NCI-H187 (cell line): ENCODE data around the gene NUDT17.

Experiments
- DNase-seq, 2 experiments: peaks; one replicate each; lab custom pipeline; 2025; lab: John Stamatoyannopoulos, UW

The NUDT17 gene

DNA sequence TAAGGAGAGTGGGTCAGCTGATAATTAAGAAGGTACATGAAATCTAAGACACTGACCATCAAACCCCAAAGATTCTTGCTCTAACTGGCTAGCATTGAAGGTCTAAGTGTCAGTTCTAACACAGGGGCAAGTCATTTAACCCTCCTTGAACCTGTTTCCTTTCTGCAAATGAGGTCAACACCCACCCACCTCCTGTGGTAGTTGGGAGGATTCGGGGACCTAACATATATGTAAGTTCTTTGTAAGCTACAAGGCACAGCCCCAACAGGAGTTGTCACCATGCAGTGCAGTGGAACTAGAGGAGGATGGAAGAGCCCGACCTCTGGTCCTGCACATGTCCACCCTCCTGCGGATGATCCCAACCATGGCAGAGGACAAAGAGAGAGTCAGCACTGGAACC, 2.4 kb downstream of the NUDT17 start:
- no peak for DNase-seq

DNA sequence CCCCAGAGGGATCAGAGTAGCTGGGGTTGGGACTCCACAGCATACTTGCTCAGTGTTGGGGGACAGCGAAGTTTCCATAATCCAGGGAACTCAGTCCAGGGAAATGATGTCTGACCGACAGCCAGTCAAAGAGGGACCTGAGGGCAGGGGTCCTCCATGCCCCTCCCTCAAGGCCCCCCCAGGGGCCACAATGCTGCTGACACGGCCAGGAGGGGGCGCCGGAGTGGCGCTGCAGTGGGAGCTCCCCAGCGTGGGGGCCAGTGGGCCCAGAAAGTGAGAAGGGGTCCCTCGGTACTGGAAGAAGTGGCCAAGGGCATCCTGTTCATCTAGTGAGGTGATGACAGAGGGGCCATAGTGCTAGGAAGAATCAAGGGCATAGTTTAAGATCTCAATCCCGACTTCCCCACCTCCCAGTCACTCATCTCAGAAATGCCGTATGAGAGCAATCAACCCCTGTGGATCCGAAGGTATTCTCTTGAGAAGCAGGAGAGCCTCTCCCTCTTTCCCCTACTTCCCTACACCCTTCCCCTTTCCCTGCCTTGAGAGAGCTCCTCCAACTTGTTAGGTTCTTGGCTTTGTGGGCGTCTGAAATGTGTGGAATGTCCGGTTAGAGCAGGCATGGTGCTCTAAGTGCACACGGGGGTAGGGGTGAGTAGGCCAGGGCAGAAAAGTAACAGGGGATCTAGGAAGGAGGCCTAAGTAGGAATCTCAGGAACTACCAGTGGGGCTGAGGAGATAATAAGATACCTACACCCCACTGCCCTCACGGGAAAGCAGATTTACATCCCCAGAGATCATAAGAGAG, 4.1 kb downstream of the NUDT17 start:
- DNase-seq = no peak

DNA sequence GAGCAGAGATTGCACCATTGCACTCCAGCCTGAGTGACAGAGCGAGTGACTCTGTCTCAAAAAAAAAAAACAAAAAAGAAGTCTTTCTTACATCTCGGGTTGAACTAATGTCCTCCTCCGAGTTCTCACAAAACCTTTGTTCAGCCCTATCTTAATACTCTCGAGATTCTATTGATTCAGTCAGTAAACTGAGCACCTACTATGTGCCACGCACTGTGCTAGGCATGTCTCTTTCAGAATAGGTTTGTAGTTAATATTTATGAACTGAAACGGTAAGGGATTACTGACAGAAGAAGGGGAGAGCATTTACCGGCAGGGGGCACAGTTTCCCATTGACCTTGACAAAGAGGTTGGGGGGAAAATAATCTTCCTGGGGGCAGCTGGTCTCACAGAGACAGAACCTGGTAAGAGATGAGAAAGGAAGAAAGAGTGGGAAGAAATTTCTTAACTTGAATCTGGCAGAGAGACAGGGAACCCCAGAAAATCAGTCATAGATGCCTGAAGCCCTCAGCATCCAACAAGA, 10.1 kb downstream of the NUDT17 start:
- DNase-seq = no peak

DNA sequence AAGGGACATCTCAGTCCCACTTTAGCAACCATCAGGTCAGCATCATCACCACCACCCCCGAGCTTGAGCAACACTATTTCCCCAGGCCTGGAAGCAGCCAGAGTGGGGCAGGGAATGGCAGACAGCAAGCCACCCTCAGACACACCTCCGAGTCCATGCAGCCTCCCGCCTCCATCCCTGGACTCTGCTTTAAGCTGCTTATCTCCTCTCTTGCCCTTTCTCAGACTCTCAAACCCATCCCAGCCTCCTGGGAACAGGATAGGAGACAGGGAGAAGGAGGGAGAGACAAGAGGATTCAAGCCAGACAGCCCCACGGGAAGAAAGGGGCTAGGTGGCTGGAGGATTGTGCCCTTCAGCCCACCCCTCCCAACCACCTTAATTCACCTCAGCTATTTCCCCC, 11.7 kb downstream of the NUDT17 start:
- no peak for DNase-seq

DNA sequence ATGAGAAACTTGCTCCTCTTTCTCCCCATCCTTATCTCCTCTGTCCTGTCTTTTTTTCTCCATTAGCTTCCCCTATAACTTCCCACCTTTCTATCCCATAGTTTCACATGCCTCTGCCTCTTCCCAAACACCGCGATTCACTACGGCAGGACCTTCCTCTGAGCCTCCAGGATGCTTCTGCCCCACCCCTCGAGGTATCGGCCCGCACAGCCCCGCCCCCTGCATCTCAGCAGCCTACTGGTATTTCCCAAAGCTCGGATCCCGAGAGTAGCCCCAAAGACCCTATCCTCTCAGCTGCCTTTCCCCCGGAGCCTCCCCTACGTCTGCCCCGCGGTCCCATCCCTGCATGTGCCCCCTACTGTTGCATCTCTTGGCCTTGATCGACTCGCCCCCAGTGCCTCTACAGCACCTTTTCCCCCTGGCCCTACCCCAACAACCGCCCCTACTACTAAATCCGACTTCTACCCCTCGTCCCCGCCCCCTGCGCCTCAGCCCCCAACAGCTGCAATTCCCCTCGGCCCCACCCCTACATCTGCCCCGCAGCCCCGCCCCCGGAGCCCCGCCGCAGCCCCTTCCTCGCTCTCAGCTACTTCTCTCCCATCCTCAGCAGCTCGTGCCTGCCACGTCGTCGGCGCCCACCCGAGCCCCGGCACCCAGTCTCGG, 12.9 kb downstream of the NUDT17 start:
- peak in 1 of 2 experiments; percentile 40 for DNase-seq

DNA sequence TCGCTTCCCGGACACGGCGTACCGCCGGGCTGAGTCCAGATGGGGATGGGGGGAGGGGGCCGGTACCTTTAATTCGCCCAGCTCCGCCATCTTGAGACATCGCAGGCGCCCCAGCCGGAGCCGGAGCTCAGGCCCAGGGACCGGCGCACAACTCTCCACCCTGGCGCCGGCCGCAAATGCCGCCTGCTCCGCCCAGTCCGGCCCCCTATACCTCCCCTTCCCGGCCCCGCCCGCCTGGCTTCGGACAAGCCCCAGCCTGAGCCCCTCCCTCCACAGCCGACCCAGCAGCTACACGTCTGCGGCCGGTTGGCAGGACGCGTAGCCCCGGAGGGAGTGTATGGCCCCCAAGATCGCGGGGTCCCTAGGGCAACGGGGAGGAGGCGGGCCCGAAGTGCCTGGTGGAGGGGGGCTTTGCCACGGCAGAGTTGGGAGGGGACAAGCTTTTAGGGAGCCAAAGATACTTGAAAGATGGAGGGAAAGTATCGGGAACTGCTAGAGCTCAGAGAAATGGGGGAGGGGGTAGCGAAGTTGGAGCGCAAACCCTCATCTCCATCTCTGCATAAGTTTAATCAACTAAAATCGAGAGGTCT, 13.6 kb downstream of the NUDT17 start, which contains the start of gene PIAS3:
Gene PIAS3 (minus strand): TSS at position 181 of the 590 bp plus-strand sequence. CDS start 91 bp downstream, at position 90.
- peak; percentile 93 to 99 for DNase-seq

DNA sequence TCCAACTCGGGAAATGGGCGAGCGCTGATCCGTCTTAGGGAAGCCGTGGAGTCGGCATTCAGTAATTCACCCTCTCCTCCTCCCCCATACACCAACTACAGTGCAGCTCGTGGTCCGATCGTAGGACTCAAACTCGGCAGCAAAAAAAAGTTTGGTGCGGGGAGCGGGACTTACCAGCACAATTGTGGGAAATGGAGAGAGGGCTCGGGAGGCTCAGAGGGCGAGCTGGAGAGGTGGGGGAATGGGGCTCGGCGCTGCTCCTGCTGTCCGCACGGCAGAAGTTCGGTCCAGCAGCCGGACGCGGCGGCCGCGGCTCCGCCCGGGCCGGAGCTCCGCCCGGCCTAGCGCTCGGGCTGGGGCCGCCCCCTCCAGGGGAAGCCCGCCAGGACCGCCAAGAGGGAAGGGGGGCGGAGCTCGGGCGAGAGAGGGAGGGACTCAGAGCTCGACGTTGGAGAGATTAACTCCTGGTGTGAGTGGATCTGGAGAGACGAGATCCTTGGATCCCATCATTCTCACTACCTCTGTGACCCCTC, 14.1 kb downstream of the NUDT17 start:
- peak; percentile 83 to 89 for DNase-seq

DNA sequence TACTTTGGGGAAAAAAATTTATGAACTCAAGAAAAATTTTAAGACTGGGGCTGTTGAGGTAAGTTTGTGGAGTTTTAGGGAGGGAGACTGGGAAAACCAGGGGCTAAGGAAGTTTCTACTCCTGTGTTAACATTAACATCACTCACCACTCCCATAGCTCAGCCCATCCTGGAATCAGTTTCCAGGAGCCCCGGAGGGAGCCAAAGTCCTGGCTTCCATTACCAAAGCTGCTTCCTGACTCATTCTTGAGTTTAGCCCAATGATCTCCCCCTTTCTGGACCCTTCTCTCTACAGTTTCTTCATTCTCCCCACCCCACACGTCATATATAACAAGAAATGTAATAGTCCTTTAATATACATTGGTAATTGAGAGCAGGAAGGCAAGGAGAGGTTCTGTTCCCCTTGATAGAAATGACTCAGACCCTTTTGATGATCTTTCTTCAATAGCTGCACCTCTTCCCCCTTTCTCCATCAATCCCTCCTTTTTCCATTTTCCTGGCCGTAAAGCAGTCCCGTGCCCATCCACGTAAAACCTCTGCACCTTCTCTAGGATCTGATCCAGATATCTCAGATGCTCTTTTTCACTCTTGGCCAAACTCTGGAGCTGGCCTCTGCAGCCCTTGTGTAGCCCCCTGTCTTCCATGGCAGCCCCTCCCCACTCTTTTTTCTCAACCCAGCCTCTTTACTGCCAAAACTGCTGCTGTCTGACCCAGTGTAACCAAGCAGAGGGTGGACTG, 18.0 kb downstream of the NUDT17 start:
- DNase-seq = no peak

DNA sequence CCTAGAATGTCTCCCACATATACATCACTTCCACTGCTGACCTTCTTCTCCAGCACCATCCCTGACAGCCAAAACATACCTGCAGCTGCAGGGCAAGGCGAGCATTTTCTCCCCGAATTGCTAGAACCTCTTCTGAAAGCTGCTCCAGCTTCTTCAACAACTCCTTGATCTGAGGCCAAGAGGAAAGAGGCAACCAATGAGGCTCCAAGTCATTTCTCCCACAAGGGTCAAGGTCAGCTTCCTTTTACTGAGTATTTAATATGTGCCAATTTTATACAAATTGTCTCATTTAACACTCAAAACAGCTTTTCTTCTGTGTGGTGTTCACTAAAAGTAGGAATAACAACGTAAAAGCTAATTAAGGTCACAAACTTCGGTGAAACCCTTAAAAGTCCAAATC, 22.8 kb downstream of the NUDT17 start:
- DNase-seq = no peak

DNA sequence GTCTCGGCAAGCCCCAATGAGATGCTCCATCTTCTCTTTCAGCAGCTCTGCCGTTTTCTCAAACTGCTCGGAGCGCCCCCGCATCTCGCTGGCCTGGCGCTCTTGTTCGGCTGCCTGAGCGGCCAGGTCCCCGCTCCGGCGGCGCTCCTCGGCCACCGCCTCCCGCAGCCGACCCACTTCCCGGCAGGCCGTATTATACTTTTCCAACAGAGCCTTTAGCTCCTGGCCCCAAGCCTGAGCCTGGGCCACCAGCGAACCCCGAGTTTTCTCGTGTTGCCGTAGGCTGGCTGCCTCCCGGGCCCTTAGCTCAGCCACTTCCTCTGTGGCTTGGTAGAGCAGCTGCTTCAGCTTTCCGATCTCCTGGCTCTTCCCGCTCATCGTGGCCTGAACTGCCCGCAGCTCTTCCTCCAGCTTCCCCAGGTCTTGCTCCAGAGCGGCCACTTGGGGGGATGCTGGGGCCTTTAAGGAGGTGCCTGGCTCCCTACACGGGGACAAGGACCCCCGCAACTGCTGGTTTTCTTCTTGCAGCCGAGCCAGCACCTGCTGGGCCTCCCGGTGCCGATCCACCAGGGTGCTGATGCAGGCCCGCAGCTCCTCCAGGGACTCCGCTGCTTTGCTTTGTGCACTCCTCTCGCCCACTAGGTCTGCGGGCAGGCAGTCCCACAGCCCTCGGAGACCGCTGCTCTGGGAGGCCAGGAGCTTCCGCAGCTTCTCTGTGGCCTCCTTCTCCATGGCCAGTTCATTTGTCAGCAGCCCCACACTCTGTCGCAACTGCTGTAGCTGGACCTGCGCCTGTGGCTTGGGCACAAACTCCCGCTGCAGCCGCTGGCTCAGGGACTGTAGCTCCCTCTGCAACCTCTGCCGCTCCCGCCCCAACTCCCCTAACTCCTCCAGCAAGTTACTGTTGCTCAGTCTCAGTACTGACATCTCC, 26.8 kb downstream of the NUDT17 start:
- no peak for DNase-seq

DNA sequence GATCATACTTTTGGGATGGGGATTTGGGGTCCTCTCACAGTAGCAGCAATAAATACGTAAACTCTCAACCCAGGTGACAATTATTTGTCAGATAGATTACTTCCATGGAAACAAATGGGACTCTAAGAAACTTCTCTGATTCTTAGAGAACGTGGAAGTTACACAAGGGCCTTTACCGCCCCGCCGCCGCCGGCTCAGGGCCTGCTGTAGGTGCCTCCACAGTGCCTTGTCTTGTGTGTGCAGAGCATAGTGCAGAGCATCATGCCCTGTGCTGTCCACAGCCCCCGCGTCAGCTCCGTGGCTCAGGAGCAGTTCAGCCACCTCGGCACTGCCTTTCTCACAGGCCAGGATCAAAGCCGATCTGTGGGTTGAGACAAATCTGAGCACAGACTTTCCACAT, 29.2 kb downstream of the NUDT17 start:
- no peak for DNase-seq

DNA sequence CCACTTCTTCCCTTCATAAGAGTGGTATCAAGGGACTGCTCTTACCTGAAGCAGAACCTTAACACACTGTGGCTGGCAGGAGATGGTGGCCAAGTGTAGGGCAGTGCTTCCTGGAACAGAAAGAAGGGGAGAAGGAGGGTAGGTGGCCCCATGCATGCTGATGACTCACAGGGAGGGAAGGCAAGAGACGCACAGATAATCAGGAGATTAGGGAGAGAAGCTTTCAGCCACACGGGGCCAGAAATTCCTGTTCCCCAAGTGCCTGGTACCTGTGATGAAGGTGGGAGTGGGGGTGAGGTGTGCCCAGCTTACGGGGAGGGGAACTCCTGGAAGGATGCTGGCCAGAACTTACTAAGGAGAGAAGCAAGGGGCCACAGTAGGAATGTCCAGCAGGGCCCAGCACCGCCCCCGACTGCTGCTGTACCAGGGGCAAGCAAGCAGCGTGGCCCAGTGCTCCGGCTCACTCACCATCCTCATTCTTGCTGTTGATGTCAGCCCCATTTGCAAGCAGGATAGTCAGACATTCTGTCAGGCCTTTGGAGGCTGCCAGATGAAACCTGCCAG, 32.6 kb downstream of the NUDT17 start:
- no peak for DNase-seq

DNA sequence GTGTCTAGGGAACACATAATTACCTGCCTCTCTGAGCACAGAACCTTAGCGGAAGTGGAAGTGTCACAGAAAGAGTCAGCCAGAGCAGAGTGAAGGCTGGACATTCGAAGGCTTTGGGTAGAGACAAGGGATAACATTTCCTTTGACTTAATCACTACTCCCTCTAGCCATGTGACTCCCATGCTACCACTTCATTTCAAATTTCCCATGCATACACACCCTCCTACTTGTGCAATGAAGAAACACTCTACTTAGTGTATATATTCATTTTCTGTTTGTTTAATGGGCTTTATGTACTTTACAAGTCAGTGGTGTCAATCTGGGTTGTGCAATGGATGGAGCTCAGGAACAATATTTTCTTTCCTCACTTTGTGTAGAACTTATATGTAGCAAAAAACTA, 33.3 kb downstream of the NUDT17 start:
- DNase-seq = peak; percentile 32 to 46

DNA sequence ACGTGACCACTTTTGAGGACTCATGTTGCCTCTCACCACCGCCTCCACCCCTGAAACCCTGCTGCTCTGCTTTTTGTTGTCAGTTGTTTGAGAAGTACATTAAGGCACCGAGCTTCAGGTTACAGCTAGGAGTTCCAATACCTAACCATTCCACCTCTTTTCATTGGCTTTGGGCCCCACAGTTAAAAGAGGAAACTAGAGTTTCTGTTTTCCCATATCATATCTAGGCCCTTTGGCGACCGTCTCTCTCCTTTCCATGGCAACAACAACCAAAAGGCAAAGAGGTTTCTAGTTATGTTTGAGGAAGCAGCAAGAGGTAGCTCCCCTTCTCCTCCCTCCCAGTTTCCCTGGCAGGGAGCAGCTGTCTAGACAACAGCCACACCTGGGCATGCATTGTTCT, 34.3 kb downstream of the NUDT17 start:
- peak; percentile 95 for DNase-seq

DNA sequence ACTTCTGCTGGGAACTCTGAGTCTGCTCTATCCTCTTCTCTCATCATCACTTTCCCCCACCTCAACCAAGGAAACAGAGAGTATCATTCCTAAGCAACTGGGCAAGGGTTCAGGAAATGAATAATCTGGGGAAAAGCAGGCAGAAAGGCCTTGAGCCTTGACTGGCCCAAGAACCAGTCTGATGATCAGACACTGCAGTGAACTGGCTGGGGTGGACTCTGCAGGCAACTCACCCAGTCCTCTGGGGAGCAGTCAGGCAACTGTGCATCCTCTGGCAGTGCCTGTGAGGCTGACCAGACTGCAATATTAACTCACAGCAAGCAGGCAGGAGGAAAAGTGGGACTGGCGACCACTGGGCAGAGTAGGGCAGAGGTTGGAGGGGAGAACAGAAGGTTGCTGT, 39.2 kb downstream of the NUDT17 start:
- no peak for DNase-seq

DNA sequence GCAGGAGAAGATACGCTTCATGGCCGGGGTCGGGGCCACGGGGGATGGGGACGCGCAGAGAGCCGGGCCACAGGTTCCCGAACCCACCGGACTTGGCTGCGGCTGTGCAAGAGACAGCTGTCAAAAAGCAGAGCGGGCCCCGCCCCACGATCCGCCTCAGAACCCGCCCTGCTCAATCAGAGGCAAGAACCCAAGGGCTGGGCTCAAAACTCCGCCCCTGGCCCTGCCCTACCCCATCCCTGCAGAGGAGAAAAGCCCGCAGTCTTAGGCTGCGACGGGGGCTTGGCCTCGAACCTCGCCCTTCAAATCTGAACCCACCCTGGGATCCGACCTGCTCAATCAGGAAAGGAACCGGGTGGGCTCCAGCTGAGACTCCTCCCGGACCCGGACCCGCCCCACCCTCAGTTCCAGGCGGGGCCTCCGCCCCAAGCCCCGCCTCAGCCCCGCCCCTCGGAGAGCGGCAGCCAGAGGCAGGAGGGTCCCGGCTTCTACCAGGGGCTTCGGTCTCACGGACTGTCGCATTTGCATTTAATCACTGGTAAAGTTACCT, 40.4 kb downstream of the NUDT17 start, which contains the start of gene ANKRD35:
Gene ANKRD35 (minus strand): TSS at position 129 of the 550 bp plus-strand sequence. CDS start 108 bp downstream, at position 21.
- peak; percentile 86 to 92 for DNase-seq

DNA sequence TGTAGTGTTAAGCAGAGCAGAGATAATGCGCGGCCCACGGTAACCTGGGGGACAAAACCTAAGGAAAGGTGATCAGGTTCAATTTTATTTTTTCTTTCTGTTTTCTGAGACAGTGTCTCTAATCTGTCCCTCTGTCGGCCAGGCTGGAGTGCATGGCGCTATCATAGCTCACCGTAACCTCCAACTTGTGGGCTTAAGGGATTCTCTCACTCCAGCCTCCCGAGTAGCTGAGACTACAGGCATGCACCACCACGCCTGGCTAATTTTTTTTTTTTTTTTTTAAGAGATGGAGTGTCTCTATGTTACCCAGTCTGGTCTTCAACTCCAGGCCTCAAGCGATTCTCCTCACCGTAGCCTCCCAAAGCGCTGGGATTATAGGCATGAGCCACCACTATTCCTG, 41.0 kb downstream of the NUDT17 start:
- DNase-seq = no peak

DNA sequence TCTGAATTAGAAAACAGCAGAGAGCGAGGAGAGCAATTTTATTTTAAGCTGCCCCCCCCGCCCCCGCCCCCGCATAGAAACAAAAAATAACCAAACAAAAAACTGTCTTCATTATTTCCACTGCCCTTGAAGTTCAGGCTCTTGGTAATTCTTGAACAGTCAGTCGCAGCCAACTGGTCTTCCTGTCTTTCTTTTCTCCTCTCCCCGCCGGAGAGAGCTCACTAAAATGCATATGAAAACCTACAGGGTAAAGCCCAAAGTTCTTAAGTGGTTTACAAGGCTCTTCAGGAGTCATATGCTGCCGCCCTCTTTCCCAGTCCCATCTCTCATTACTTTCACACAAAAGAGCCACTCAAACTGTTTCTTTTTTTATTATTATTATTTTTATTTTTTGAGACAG, 41.4 kb downstream of the NUDT17 start:
- DNase-seq = no peak

DNA sequence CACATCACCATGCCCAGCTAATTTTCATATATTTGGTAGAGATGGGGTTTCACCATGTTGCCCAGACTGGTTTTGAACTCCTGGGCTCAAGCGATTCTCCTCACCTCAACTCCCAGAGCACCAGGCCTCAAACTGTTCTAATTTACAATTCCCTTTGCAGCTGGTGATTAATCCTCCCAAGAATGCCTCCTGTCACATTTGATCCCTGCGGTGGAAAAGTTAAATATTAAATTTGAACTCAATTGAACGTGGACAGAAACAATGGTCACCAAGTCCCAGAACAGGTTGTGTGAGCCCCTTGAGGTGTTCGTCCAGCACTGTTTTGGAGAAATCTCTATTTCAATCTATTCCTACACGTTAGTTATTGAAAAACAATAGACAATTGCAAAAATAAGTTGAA, 42.2 kb downstream of the NUDT17 start:
- no peak for DNase-seq

DNA sequence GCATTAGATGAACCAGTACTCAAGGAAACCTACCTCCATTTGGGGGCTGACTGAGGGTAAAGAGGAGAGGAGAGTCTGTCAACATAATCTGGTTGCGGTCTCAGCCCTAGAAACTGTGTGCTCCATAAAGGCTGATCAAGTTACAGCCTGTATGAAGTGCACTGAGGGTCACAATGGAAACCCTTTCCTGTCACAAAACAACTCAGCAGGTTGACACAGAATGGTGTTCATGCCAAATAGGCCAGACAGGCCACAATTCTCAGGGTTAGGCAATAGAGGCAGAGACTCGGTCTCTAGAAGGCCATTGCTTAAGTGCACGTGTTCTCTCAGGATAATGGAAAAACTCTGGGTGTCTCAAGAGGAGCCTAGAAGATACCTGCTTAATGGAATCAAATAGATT, 44.3 kb downstream of the NUDT17 start:
- DNase-seq = peak; percentile 73 to 79
